HG03064 (cell line): Measurements from ENCODE around the gene R3HDM4.

Experiments used
- ATAC-seq: cut with Tn5 transposase; IDR thresholded peaks from one replicate; pipeline ENCODE4 v1.9.1; 2021; ENCODE audit warnings: low read depth; ENCODE audit not compliant: unreplicated experiment

R3HDM4 gene

GRCh38 chr19:917323-918151 is 4.5 kb upstream of the R3HDM4 start, which contains the start of gene KISS1R:
KISS1R (plus strand) TSS chr19:917333; CDS start chr19:917503, 170 bp downstream.
- ATAC-seq: no peak

- no peak for ATAC-seq
Observed at GRCh38 chr19:916645-917322, 3.8 kb upstream of the R3HDM4 start.

GRCh38 chr19:912181-913079 is 589 bp downstream of the R3HDM4 start:
- ATAC-seq: no peak

GRCh38 chr19:911197-912033 is 1.6 kb downstream of the R3HDM4 start:
- ATAC-seq: no peak

- no peak for ATAC-seq
Observed at GRCh38 chr19:907183-907853, 5.7 kb downstream of the R3HDM4 start.

- ATAC-seq: no peak
Observed at GRCh38 chr19:906480-906879, 6.5 kb downstream of the R3HDM4 start.

GRCh38 chr19:904545-904944 is 8.5 kb downstream of the R3HDM4 start:
- no peak for ATAC-seq

GRCh38 chr19:903266-903797 is 9.7 kb downstream of the R3HDM4 start:
- no peak for ATAC-seq

- ATAC-seq: no peak
Observed at GRCh38 chr19:902446-903226, 10.4 kb downstream of the R3HDM4 start.

GRCh38 chr19:902093-902370 is 11.0 kb downstream of the R3HDM4 start:
- ATAC-seq: no peak

- ATAC-seq: no peak
Observed at GRCh38 chr19:901216-902092, 11.6 kb downstream of the R3HDM4 start.

GRCh38 chr19:900302-901111 is 12.5 kb downstream of the R3HDM4 start:
- no peak for ATAC-seq

- no peak for ATAC-seq
Observed at GRCh38 chr19:900043-900301, 13.0 kb downstream of the R3HDM4 start.

GRCh38 chr19:899336-900042 is 13.5 kb downstream of the R3HDM4 start:
- no peak for ATAC-seq

GRCh38 chr19:898663-899062 is 14.4 kb downstream of the R3HDM4 start:
- ATAC-seq: no peak

- no peak for ATAC-seq
Observed at GRCh38 chr19:897442-898039, 15.5 kb downstream of the R3HDM4 start.
